Ishikawa (cell line): ENCODE measurements around the gene ZNF536.

Experiments used
- TCF12 ChIP-seq: IDR thresholded peaks from 2 replicates; pipeline ENCODE4 v1.6.1; 2012; ENCODE audit warnings: low read depth
- TF ChIP-seq, protein P1 (sequence below): IDR thresholded peaks from 2 replicates; pipeline ENCODE4 v1.6.1; 2012
- TF ChIP-seq, protein P2 (sequence below): IDR thresholded peaks from 2 replicates; pipeline ENCODE4 v1.6.1; 2012

DNA sequence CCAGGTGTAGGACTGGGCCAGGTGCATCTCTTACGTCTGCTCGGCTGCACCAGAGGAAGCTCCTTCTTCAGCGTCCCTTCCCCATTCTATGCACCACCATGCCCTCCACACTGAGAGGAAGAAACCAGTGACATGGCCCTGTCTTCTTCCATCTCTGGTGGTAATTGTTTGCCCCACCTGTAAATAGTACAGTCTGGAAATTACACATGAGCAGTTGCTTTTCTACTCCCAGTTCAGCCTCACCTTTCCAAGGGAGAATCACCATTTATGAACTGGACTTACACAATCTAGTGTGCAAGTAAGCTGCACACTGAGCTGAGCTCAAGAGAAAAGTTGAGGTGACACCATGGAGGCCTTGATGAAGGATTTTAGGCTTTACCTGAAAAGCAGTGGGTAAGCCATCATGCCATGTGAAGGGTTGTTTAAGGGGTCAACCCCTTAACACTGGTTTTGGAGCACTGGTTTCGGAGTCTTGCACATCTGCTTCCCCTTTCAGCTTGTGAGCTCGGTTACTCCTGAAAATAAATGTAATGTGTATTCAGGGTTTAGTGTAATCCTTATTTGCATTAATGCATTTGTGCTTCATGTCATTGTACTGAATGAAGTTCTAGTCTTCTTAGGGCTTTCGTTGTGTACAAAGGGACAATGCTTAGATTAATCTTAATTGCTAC is 22.4 kb downstream of the ZNF536 start:
- TF ChIP-seq, protein P1, sequence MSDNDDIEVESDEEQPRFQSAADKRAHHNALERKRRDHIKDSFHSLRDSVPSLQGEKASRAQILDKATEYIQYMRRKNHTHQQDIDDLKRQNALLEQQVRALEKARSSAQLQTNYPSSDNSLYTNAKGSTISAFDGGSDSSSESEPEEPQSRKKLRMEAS = no peak
- no peak for TF ChIP-seq TCF12
- TF ChIP-seq, protein P2, sequence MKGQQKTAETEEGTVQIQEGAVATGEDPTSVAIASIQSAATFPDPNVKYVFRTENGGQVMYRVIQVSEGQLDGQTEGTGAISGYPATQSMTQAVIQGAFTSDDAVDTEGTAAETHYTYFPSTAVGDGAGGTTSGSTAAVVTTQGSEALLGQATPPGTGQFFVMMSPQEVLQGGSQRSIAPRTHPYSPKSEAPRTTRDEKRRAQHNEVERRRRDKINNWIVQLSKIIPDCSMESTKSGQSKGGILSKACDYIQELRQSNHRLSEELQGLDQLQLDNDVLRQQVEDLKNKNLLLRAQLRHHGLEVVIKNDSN = no peak
